WTC11 (cell line): ENCODE data around the gene SSC5D.
A peak's percentile ranks its signal among the peaks of the same experiment; 100 is the strongest.

Source experiments
- CREB1 ChIP-seq: sonication (generic); formaldehyde crosslinking; IDR thresholded peaks from 2 replicates; pipeline ENCODE4 v1.8.0; 2023; ENCODE audit warnings: mild to moderate bottlenecking, missing genetic modification reagents
- NFYB ChIP-seq: sonication (generic); formaldehyde crosslinking; conservative IDR thresholded peaks from 2 replicates; pipeline ENCODE4 v1.8.0; 2022; ENCODE audit warnings: low read depth, missing genetic modification reagents
- SP1 ChIP-seq: sonication (generic); formaldehyde crosslinking; conservative IDR thresholded peaks from 2 replicates; pipeline ENCODE4 v1.8.1; 2022; ENCODE audit warnings: missing genetic modification reagents
- ZNF317 ChIP-seq: sonication (generic); formaldehyde crosslinking; IDR thresholded peaks from 2 replicates; pipeline ENCODE4 v1.8.1; 2023; ENCODE audit warnings: low read depth, mild to moderate bottlenecking, moderate library complexity, missing genetic modification reagents, borderline replicate concordance
- TF ChIP-seq, protein P1 (sequence below): sonication (generic); formaldehyde crosslinking; IDR thresholded peaks from 2 replicates; pipeline ENCODE4 v1.8.0; 2022; ENCODE audit warnings: mild to moderate bottlenecking, missing genetic modification reagents
- TF ChIP-seq, protein P2 (sequence below): fragments of 200-600 bp; IDR thresholded peaks from 2 replicates; pipeline ENCODE4 v1.8.0; 2022; ENCODE audit warnings: antibody characterized with exemption
- TF ChIP-seq, protein P3 (sequence below): sonication (generic); formaldehyde crosslinking; IDR thresholded peaks from 2 replicates; pipeline ENCODE4 v1.8.0; 2023; ENCODE audit warnings: missing genetic modification reagents
- TF ChIP-seq, protein P4 (sequence below): sonication (generic); formaldehyde crosslinking; IDR thresholded peaks from 2 replicates; pipeline ENCODE4 v1.8.0; 2023; ENCODE audit warnings: missing genetic modification reagents, mild to moderate bottlenecking, borderline replicate concordance
- TF ChIP-seq, protein P5 (sequence below): sonication (generic); formaldehyde crosslinking; IDR thresholded peaks from 2 replicates; pipeline ENCODE4 v1.8.0; 2022; ENCODE audit warnings: mild to moderate bottlenecking, missing genetic modification reagents

DNA sequence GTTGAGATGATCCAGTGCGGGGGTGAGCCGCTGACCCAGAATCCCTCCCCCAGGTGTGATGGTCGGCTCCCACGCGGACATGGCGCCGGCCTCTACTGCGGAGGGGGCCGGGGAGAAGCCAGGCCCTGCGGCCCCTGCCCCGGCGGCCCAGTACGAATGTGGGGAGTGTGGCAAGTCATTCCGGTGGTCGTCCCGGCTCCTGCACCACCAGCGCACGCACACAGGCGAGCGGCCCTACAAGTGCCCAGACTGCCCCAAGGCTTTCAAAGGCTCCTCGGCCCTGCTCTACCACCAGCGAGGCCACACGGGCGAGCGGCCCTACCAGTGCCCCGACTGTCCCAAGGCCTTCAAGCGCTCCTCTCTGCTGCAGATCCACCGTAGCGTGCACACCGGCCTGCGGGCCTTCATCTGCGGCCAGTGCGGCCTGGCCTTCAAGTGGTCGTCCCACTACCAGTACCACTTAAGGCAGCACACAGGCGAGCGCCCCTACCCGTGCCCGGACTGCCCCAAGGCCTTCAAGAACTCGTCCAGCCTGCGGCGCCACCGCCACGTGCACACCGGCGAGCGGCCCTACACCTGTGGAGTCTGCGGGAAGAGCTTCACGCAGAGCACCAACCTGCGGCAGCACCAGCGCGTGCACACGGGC, 7.0 kb upstream of the SSC5D start:
- TF ChIP-seq, protein P1, sequence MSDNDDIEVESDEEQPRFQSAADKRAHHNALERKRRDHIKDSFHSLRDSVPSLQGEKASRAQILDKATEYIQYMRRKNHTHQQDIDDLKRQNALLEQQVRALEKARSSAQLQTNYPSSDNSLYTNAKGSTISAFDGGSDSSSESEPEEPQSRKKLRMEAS (CRISPR knock-in tag) = peak; percentile 74
- TF ChIP-seq, protein P2, sequence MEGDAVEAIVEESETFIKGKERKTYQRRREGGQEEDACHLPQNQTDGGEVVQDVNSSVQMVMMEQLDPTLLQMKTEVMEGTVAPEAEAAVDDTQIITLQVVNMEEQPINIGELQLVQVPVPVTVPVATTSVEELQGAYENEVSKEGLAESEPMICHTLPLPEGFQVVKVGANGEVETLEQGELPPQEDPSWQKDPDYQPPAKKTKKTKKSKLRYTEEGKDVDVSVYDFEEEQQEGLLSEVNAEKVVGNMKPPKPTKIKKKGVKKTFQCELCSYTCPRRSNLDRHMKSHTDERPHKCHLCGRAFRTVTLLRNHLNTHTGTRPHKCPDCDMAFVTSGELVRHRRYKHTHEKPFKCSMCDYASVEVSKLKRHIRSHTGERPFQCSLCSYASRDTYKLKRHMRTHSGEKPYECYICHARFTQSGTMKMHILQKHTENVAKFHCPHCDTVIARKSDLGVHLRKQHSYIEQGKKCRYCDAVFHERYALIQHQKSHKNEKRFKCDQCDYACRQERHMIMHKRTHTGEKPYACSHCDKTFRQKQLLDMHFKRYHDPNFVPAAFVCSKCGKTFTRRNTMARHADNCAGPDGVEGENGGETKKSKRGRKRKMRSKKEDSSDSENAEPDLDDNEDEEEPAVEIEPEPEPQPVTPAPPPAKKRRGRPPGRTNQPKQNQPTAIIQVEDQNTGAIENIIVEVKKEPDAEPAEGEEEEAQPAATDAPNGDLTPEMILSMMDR = no peak
- TF ChIP-seq ZNF317 (CRISPR knock-in tag) = no peak
- TF ChIP-seq NFYB (CRISPR knock-in tag) = no peak
- TF ChIP-seq, protein P3, sequence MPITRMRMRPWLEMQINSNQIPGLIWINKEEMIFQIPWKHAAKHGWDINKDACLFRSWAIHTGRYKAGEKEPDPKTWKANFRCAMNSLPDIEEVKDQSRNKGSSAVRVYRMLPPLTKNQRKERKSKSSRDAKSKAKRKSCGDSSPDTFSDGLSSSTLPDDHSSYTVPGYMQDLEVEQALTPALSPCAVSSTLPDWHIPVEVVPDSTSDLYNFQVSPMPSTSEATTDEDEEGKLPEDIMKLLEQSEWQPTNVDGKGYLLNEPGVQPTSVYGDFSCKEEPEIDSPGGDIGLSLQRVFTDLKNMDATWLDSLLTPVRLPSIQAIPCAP = no peak
- no peak for TF ChIP-seq CREB1 (CRISPR knock-in tag)
- TF ChIP-seq SP1 (CRISPR knock-in tag) = no peak
- TF ChIP-seq, protein P4, sequence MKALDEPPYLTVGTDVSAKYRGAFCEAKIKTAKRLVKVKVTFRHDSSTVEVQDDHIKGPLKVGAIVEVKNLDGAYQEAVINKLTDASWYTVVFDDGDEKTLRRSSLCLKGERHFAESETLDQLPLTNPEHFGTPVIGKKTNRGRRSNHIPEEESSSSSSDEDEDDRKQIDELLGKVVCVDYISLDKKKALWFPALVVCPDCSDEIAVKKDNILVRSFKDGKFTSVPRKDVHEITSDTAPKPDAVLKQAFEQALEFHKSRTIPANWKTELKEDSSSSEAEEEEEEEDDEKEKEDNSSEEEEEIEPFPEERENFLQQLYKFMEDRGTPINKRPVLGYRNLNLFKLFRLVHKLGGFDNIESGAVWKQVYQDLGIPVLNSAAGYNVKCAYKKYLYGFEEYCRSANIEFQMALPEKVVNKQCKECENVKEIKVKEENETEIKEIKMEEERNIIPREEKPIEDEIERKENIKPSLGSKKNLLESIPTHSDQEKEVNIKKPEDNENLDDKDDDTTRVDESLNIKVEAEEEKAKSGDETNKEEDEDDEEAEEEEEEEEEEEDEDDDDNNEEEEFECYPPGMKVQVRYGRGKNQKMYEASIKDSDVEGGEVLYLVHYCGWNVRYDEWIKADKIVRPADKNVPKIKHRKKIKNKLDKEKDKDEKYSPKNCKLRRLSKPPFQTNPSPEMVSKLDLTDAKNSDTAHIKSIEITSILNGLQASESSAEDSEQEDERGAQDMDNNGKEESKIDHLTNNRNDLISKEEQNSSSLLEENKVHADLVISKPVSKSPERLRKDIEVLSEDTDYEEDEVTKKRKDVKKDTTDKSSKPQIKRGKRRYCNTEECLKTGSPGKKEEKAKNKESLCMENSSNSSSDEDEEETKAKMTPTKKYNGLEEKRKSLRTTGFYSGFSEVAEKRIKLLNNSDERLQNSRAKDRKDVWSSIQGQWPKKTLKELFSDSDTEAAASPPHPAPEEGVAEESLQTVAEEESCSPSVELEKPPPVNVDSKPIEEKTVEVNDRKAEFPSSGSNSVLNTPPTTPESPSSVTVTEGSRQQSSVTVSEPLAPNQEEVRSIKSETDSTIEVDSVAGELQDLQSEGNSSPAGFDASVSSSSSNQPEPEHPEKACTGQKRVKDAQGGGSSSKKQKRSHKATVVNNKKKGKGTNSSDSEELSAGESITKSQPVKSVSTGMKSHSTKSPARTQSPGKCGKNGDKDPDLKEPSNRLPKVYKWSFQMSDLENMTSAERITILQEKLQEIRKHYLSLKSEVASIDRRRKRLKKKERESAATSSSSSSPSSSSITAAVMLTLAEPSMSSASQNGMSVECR = no peak
- TF ChIP-seq, protein P5, sequence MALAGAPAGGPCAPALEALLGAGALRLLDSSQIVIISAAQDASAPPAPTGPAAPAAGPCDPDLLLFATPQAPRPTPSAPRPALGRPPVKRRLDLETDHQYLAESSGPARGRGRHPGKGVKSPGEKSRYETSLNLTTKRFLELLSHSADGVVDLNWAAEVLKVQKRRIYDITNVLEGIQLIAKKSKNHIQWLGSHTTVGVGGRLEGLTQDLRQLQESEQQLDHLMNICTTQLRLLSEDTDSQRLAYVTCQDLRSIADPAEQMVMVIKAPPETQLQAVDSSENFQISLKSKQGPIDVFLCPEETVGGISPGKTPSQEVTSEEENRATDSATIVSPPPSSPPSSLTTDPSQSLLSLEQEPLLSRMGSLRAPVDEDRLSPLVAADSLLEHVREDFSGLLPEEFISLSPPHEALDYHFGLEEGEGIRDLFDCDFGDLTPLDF (CRISPR knock-in tag) = no peak
